Erythroblast (primary cell): Measurements from ENCODE around the gene TIMM23.
"Not testable (repeated sequence)": the region's sequence is repeated elsewhere in the genome, so short reads cannot be mapped to it uniquely, and the experiment has no call there.

Experiments
- DNase-seq, 2 experiments: peaks; one replicate each; lab custom pipeline; 2025; lab: John Stamatoyannopoulos, UW
- POLR2A ChIP-seq: IDR thresholded peaks from 2 replicates; pipeline ENCODE4 v1.6.1; 2011; ENCODE audit warnings: mild to moderate bottlenecking, low read length

TIMM23 gene

DNA sequence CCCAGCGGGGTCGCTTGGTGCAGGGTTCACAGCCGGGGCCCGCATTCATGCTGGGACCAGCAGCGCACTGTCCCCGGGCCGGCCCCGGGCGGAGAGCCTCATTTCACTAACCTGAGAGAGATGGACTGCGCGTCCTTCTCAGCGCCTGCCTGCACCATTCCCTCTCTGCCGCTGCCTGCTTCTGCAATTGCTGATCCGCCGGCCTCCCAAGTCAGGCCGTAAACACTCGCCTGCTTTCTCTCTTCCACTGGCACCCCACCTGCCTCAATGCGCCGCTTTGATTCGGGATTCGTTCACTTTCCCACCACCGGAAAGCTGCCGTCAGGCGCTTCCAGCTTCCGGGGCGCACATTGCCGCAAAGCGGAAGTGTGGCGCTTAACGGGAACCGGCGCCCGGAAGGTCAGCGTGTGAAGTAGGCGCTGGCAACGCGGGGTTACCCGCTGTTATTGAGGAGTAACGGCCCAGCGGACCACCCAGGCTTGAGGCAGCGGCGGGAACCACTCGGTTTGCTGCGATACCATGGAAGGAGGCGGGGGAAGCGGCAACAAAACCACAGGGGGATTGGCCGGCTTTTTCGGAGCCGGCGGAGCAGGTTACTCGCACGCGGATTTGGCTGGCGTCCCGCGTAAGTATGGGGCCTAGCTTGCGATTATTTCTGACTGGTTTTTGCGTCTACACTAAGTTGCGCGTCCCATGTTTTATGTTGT lies at the start of gene TIMM23:
TIMM23 (plus strand) TSS at position 384 of the 707 bp plus-strand sequence; CDS start at position 520, 136 bp downstream.
- DNase-seq, result peak; percentile 91 to 92
- TF ChIP-seq POLR2A, result peak; percentile 77

- DNase-seq, result not testable (repeated sequence)
Measured at GRCh38 chr10:45926790-45927189, 45.5 kb upstream of the TIMM23 start.

- not testable (repeated sequence) for DNase-seq
Measured at GRCh38 chr10:45931305-45931704, 41.0 kb upstream of the TIMM23 start.

- not testable (repeated sequence) for DNase-seq
Measured at GRCh38 chr10:45934788-45935187, 37.5 kb upstream of the TIMM23 start.

GRCh38 chr10:45939176-45939697 lies 33.1 kb upstream of the TIMM23 start:
- not testable (repeated sequence) for DNase-seq

GRCh38 chr10:45941196-45941595 lies 31.1 kb upstream of the TIMM23 start:
- not testable (repeated sequence) for DNase-seq

DNA sequence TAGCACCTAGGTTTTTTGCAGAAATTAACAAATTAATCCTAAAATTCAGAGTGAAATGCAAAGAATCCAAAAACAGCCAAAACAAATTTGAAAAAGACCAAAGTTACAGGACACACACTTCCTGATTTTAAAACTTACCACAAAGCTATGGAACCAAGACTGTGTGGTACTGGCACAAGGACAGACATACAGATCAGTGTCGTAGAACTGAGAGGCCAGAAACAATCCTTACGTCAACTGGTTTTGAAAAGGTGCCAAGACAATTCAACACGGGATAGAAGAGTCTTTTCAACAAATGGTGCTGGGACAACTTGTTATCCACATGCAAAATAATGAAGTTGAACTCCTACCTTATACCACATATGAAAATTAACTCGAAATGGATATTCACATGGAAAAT lies 26.8 kb upstream of the TIMM23 start:
- not testable (repeated sequence) for DNase-seq

DNA sequence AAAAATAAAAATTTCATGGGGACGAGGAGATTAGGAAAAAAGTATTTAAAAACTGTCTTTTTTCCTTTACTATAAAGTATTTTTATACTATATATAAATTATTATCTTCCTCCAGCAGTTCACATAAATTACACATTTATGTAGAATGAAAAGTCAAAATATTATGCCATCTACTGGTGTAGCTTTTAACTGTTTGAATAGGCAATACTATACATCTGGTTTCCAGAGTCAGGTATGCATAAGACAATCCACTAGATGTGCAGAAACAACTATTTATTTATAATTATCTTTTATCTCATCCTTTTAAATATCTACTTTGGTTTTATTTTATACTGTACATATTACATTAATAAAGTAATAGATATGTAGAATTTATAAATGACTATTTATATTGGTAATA lies 24.9 kb upstream of the TIMM23 start:
- not testable (repeated sequence) for DNase-seq

- DNase-seq, result not testable (repeated sequence)
Measured at GRCh38 chr10:45948801-45949200, 23.5 kb upstream of the TIMM23 start.

DNA sequence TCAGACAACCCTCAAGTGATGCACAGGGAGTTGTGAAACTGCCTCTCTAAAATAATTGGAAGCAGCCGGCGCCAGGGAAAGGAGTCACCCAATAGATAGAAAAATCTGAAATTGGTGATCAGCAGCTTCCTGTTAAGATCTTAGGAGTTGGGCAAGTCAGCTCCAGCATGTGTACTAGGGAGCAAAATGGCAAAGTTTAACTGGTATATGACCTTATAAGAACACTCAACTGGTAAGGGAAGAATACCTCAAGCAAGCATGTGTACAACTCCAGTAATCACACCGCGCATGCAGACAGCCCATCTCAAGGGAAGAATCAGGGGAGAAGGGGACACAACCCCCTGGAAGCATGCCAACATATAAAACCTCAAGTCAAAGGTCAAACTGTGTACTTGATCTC lies 17.9 kb upstream of the TIMM23 start:
- DNase-seq, result not testable (repeated sequence)

GRCh38 chr10:45956634-45957033 lies 15.7 kb upstream of the TIMM23 start:
- DNase-seq, result not testable (repeated sequence)

DNA sequence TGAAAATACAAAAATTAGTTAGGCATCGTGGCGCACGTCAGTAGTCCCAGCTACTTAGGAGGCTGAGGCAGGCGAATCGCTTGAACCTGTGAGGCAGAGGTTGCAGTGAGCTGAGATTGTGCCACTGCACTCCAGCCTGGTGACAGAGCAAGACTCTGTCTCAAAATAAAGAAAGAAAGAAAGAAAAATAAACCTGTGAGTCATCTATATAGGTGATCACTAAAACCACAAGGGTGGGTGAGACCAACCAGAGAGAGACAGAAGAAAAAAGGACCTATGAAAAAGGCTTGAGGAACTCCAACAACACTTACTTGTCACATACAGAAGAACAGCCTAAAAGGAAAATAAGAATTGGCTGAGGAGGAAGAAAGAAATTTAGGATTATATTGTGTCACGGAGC lies 14.4 kb upstream of the TIMM23 start:
- DNase-seq, result not testable (repeated sequence)

- DNase-seq, result not testable (repeated sequence)
Measured at GRCh38 chr10:45962686-45963452, 9.4 kb upstream of the TIMM23 start.

GRCh38 chr10:45971019-45971418 lies 1.3 kb upstream of the TIMM23 start:
- DNase-seq, result not testable (repeated sequence)

DNA sequence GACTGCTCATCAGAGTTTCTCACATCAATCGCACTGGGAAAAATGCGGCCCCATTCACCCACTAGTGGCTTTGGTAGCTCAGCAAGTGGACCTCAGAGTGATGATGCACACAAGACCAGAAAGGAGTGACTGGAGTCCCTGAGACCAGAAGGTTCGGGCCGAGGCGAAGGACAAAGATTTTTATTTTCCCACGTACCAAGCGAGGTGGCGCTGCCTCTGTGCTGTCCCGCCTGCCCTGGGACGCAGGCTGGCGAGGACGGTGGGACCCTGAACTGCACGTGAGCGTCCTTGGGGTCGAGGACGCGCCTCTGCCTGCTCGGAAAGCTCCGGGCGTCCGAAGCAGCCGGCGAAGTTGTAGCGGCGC lies 565 bp upstream of the TIMM23 start:
- DNase-seq, result peak; percentile 59 to 60

- DNase-seq, result peak in 1 of 2 experiments; percentile 60
Measured at GRCh38 chr10:45972813-45973169, 502 bp downstream of the TIMM23 start.

DNA sequence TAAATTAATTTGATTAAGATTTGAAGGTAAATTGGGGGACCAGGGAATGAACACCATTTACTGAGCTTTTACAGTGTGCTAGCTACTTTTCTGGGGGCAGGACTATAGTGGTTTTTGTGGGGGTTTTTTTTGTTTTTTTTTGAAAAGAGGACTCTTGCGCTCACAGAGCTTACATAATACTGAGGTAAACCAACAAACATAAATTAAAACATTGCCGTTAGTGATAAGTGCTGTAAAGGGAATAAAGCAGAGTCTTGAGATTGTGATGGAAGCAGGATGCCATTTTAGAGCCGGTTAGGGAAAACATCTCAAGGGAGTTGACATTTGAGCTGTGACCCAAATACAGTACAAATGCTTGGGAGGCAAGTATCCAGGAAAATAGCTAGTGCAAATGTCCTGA lies 1.8 kb downstream of the TIMM23 start:
- not testable (repeated sequence) for DNase-seq

- not testable (repeated sequence) for DNase-seq
Measured at GRCh38 chr10:45978554-45978953, 6.3 kb downstream of the TIMM23 start.

DNA sequence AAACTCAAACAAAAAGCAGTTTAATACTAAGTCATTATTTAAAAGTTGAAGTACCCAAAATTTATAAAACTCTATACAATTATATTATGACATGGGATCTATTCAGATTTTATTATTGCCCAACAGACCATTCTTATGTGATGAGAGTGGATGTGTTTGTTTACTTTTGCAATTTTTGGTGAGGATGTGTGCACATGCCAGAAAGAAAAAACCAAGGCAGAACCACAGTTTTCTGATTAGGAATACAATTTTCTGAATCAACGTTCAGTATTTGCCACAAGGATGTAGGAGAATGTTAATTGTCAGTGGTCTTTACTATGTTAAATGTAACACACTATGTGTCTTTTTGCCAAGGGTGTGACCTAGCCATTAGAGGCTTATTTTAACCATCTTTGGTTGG lies 9.1 kb downstream of the TIMM23 start:
- DNase-seq, result not testable (repeated sequence)

DNA sequence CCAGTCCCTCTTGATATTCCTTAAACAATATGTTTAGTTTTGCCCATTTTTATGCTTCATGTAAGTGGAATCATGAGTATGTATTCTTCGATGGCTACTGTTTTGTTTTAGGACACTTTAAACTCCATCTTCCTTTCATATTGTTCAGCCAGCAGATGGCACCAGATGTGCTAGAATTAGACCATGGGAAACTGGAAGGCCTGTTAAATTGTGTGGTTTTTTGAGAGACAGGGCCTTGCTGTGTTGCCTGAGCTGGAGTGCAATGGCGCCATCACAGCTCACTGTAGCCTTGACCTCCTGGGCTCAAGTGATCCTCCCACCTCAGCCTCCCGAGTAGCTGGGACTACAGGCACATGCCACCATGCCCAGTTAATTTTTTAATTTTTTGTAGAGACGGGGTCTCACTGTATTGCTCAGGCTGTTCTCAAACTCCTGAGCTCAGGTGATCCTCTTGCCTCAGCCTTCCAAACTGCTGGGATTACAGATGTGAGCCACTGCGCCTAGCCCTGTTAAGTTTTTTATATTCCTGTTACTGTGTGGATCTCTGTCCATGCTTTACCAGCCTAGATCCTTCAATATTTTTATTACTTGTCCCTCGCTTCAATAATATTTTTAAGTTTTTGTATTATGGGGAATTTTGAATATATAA lies 11.4 kb downstream of the TIMM23 start:
- peak; percentile 84 to 90 for DNase-seq

DNA sequence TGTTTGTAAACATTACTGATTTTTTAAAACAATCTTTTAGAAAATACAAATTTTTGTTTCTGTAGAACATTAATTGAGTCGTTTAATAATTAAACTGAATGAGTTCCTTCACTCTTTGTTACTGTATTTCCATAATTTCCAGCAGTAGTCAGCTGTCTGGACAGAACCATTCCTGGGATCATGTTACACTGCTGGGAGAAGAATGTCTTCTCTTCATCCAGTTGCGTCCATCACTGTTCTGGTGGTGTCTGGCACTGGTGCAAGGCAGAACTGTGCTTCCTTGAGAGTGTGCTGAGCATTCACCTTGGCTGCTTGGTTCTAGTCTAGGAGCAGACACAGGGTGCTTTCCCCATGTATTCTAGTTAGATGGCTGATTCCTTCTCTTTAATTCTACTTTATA lies 12.2 kb downstream of the TIMM23 start:
- DNase-seq, result not testable (repeated sequence)

GRCh38 chr10:45985590-45985989 lies 13.3 kb downstream of the TIMM23 start:
- not testable (repeated sequence) for DNase-seq
